ENCODE measurements around the gene LARGE1. TPM values are rescaled to one million over a fixed set of nuclear protein-coding genes. Genes with fewer than 3 reads are reported as not detected.

LARGE1 gene
- total RNA-seq, 1 experiment from 2014 or later = 1.5 TPM

DNA sequence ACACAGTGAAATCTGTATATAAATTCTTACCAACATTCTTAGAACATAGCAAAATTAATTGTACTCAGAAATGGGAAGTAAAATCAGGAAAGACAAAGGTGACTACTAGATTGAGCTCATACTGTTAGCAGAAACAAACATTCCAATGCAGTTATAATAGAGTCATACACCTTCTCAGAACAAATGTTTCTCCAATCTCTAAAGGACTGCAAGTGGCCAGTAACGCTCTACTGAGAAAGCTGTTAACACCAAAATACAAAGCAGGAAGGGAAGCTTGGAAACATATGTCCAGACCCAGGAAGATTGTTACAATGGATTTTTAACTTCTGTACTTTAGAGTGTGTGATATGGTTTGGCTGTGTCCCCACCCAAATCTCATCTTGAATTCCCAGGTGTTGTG lies 341.5 kb downstream of the LARGE1 start:
- BruUV-seq (replicated peaks) = no TSS peak
- DNase-seq (ENCODE audit: low read depth, low spot score) (no peak), ATAC-seq (no peak)
- Histone ChIP-seq H3K9me2 (ENCODE audit: insufficient read depth) (no peaks in the 10 kb centered on the region), H3K4me3 (replicated peaks in 1 of 2; ENCODE audit: low read depth in 1 of 2, low read length in 2 of 2) (no peak overlapping the region), H3K4me2 (ENCODE audit: low read length) (no peak overlapping the region), H3K36me3 (ENCODE audit: control insufficient read depth in 1 of 2, insufficient read depth in 2 of 2, low read length in 2 of 2) (no peaks in the 10 kb centered on the region), H3K27ac (ENCODE audit: low read depth, low read length) (no peak overlapping the region), H4K20me1 (ENCODE audit: insufficient read depth) (no peaks in the 10 kb centered on the region), H2AFZ (ENCODE audit: low read depth, low read length, poor library complexity, severe bottlenecking) (no peak overlapping the region), H3K27me3 (ENCODE audit: insufficient read depth, low read length) (no peaks in the 10 kb centered on the region), H3K79me2 (ENCODE audit: insufficient read depth, low read length) (no peaks in the 10 kb centered on the region), H3K9ac (ENCODE audit: low read length) (no peak overlapping the region), H3K4me1 (ENCODE audit: control insufficient read depth in 1 of 2, insufficient read depth in 2 of 2, low read length in 2 of 2) (no peaks in the 10 kb centered on the region), H3K9me3 (ENCODE audit: control insufficient read depth in 1 of 2, insufficient read depth in 1 of 2, low read depth in 1 of 2, low read length in 2 of 2) (peaks cover 0 to 27% of the 10 kb centered on the region in 2 experiments; a peak in 2 of 4 replicates)
- POLR2A ChIA-PET = no interaction called here
- CTCF ChIA-PET = no interaction called here
- no peak for TF ChIP-seq POLR2AphosphoS5 (IDR thresholded peaks at IDR 0.05; ENCODE audit: low read depth, low read length)
- TF ChIP-seq ELF1 (IDR thresholded peaks at IDR 0.05; ENCODE audit: borderline replicate concordance, low read depth) = no peak
- TF ChIP-seq SP1 (IDR thresholded peaks at IDR 0.05; ENCODE audit: low read depth) = no peak
- TF ChIP-seq FOSL1 (IDR thresholded peaks at IDR 0.05; ENCODE audit: low read depth) = no peak
- TF ChIP-seq EZH2 (IDR thresholded peaks at IDR 0.05) = no peak
- TF ChIP-seq, protein P1, sequence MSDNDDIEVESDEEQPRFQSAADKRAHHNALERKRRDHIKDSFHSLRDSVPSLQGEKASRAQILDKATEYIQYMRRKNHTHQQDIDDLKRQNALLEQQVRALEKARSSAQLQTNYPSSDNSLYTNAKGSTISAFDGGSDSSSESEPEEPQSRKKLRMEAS (IDR thresholded peaks at IDR 0.05) = no peak
- RAD21 ChIA-PET (ENCODE audit: low non-redundant PET in 1 of 2, low total read pairs in 2 of 2, uncharacterized antibody in 2 of 2, unreplicated experiment in 2 of 2) = no interaction called here
- intact Hi-C loops (cut with micrococcal nuclease) = no loop called here

DNA sequence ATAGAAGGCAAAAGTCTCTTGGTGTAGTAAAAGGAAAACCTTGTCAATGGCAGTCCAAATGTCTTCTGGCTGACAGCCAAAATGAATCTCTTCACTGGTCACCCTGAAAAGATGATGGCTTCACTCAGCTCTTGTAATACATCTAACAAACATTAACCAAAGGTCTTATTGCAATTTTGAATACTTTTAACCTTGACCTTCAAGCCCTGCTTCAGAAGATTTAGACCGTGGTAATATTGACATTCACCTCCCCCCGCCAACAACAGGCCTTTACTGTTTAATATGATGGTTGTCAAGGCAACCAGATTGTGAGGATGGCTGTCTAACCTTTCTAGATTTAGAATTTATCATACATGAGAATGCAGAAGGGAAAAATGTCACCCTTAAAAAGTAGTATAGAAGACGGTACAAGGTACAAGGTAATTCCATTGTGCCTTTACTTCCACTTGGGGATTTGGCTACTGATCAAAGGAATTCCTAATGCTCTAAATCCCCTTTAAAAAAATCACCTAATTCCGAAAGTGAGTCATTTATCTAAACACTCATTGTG lies 342.3 kb downstream of the LARGE1 start:
- H4K20me1 ChIP-seq (ENCODE audit: insufficient read depth) = no peaks in the 10 kb centered on the region
- H3K27me3 ChIP-seq (ENCODE audit: insufficient read depth, low read length) = no peaks in the 10 kb centered on the region
- H3K4me3 ChIP-seq (replicated peaks in 1 of 2; ENCODE audit: low read depth in 1 of 2, low read length in 2 of 2) = no peak overlapping the region
- ATAC-seq (no peak), DNase-seq (ENCODE audit: low read depth, low spot score) (no peak)
- no peak overlapping the region for H2AFZ ChIP-seq (ENCODE audit: low read depth, low read length, poor library complexity, severe bottlenecking)
- intact Hi-C loops (cut with micrococcal nuclease) = no loop called here
- ChIA-PET POLR2A (no interaction called here), RAD21 (ENCODE audit: low non-redundant PET in 1 of 2, low total read pairs in 2 of 2, uncharacterized antibody in 2 of 2, unreplicated experiment in 2 of 2) (no interaction called here), CTCF (no interaction called here)
- no peaks in the 10 kb centered on the region for H3K9me2 ChIP-seq (ENCODE audit: insufficient read depth)
- BruUV-seq (replicated peaks) = no TSS peak
- peaks cover 0 to 28% of the 10 kb centered on the region in 2 experiments; a peak in 2 of 4 replicates for H3K9me3 ChIP-seq (ENCODE audit: control insufficient read depth in 1 of 2, insufficient read depth in 1 of 2, low read depth in 1 of 2, low read length in 2 of 2)
- no peaks in the 10 kb centered on the region for H3K36me3 ChIP-seq (ENCODE audit: control insufficient read depth in 1 of 2, insufficient read depth in 2 of 2, low read length in 2 of 2)
- H3K9ac ChIP-seq (ENCODE audit: low read length) = no peak overlapping the region
- no peaks in the 10 kb centered on the region for H3K4me1 ChIP-seq (ENCODE audit: control insufficient read depth in 1 of 2, insufficient read depth in 2 of 2, low read length in 2 of 2)
- no peak overlapping the region for H3K4me2 ChIP-seq (ENCODE audit: low read length)
- no peak overlapping the region for H3K27ac ChIP-seq (ENCODE audit: low read depth, low read length)
- no peaks in the 10 kb centered on the region for H3K79me2 ChIP-seq (ENCODE audit: insufficient read depth, low read length)
- TF ChIP-seq POLR2AphosphoS5 (IDR thresholded peaks at IDR 0.05; ENCODE audit: low read depth, low read length) = no peak
- no peak for TF ChIP-seq ZNF274 (IDR thresholded peaks at IDR 0.05; ENCODE audit: low read depth, low read length)
- no peak for TF ChIP-seq YY1 (IDR thresholded peaks at IDR 0.05; ENCODE audit: extremely low read depth, insufficient replicate concordance, low read depth, low read length)
- no peak for TF ChIP-seq CBX3 (IDR thresholded peaks at IDR 0.05; ENCODE audit: low read depth)
- no peak for TF ChIP-seq POLR2A (IDR thresholded peaks at IDR 0.05; ENCODE audit: borderline replicate concordance, extremely low read depth, insufficient read depth, insufficient read length)
- TF ChIP-seq, protein P2, sequence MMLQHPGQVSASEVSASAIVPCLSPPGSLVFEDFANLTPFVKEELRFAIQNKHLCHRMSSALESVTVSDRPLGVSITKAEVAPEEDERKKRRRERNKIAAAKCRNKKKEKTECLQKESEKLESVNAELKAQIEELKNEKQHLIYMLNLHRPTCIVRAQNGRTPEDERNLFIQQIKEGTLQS (IDR thresholded peaks at IDR 0.05) = no peak
- TF ChIP-seq, protein P3, sequence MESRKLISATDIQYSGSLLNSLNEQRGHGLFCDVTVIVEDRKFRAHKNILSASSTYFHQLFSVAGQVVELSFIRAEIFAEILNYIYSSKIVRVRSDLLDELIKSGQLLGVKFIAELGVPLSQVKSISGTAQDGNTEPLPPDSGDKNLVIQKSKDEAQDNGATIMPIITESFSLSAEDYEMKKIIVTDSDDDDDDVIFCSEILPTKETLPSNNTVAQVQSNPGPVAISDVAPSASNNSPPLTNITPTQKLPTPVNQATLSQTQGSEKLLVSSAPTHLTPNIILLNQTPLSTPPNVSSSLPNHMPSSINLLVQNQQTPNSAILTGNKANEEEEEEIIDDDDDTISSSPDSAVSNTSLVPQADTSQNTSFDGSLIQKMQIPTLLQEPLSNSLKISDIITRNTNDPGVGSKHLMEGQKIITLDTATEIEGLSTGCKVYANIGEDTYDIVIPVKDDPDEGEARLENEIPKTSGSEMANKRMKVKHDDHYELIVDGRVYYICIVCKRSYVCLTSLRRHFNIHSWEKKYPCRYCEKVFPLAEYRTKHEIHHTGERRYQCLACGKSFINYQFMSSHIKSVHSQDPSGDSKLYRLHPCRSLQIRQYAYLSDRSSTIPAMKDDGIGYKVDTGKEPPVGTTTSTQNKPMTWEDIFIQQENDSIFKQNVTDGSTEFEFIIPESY (IDR thresholded peaks at IDR 0.05; ENCODE audit: extremely low read depth, insufficient replicate concordance, low read length) = no peak
- TF ChIP-seq, protein P1 (IDR thresholded peaks at IDR 0.05) = no peak
- TF ChIP-seq, protein P4, sequence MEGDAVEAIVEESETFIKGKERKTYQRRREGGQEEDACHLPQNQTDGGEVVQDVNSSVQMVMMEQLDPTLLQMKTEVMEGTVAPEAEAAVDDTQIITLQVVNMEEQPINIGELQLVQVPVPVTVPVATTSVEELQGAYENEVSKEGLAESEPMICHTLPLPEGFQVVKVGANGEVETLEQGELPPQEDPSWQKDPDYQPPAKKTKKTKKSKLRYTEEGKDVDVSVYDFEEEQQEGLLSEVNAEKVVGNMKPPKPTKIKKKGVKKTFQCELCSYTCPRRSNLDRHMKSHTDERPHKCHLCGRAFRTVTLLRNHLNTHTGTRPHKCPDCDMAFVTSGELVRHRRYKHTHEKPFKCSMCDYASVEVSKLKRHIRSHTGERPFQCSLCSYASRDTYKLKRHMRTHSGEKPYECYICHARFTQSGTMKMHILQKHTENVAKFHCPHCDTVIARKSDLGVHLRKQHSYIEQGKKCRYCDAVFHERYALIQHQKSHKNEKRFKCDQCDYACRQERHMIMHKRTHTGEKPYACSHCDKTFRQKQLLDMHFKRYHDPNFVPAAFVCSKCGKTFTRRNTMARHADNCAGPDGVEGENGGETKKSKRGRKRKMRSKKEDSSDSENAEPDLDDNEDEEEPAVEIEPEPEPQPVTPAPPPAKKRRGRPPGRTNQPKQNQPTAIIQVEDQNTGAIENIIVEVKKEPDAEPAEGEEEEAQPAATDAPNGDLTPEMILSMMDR (IDR thresholded peaks at IDR 0.05 in 2 of 3, conservative IDR thresholded peaks at IDR 0.05 in 1 of 3; ENCODE audit: borderline replicate concordance in 1 of 3, insufficient read depth in 1 of 3, low read depth in 2 of 3, low read length in 2 of 3) = no peak
- TF ChIP-seq FOSL1 (IDR thresholded peaks at IDR 0.05; ENCODE audit: low read depth) = no peak
- TF ChIP-seq JUND (IDR thresholded peaks at IDR 0.05) = no peak
- TF ChIP-seq SP1 (IDR thresholded peaks at IDR 0.05; ENCODE audit: low read depth) = no peak
- no peak for TF ChIP-seq SIN3A (IDR thresholded peaks at IDR 0.05; ENCODE audit: low read depth)
- TF ChIP-seq ZFX (IDR thresholded peaks at IDR 0.05) = no peak
